Upper lobe of left lung (tissue), 6 donors: Measurements from ENCODE around the gene GRHL1. TPM values are rescaled to one million over a fixed set of nuclear protein-coding genes. Genes with fewer than 3 reads are reported as not detected.

Experiments
- ATAC-seq, 2 donors: fragments of 200-7000 bp; cut with Tn5 transposase; one replicate each; pipeline ENCODE4 v1.9.1; 2022; ENCODE audit warnings: mild to moderate bottlenecking in 2 of 2, moderate library complexity in 2 of 2; ENCODE audit not compliant: low FRiP score in 2 of 2
- DNase-seq, 2 donors: peaks; one replicate each; pipeline ENCODE4 v3.0.0-alpha.2; 2019 to 2020
- H3K27ac ChIP-seq, 4 donors: fragments of 200-600 bp; sonication (generic); one replicate each; pipeline ENCODE4 v1.5.1; 2016 to 2019
- H3K27me3 ChIP-seq, 4 donors: fragments of 200-600 bp; sonication (generic); one replicate each; pipeline ENCODE4 v1.5.1; 2017 to 2019
- H3K36me3 ChIP-seq, 4 donors: fragments of 200-600 bp; sonication (generic); one replicate each; pipeline ENCODE4 v1.5.1; 2016 to 2019
- H3K4me1 ChIP-seq, 4 donors: fragments of 200-600 bp; sonication (generic); one replicate each; pipeline ENCODE4 v1.5.1; 2018 to 2019
- H3K4me3 ChIP-seq, 4 donors: fragments of 200-600 bp; sonication (generic); one replicate each; pipeline ENCODE4 v1.5.1; 2017 to 2019; ENCODE audit warnings: mild to moderate bottlenecking in 2 of 4, moderate library complexity in 1 of 4
- H3K9me3 ChIP-seq, 4 donors: fragments of 200-600 bp; sonication (generic); one replicate each; pipeline ENCODE4 v1.5.1; 2018 to 2019
- EP300 ChIP-seq, 4 donors: sonication (generic); formaldehyde crosslinking; IDR thresholded peaks; one replicate each; pipeline ENCODE4 v1.5.1; 2017; ENCODE audit warnings: antibody characterized with exemption in 4 of 4, control low read depth in 2 of 4
- POLR2A ChIP-seq, 4 donors: fragments of 450-650 bp; IDR thresholded peaks; one replicate each; pipeline ENCODE4 v1.5.1; 2016 to 2017; ENCODE audit warnings: antibody characterized with exemption in 4 of 4, mild to moderate bottlenecking in 2 of 4
- POLR2AphosphoS5 ChIP-seq, 2 donors: sonication (generic); formaldehyde crosslinking; IDR thresholded peaks; one replicate each; pipeline ENCODE4 v1.5.1; 2017; ENCODE audit warnings: antibody characterized with exemption in 2 of 2
- WGBS, 2 donors: methylation state at CpG; one replicate each; pipeline ENCODE4 v1.1.5; 2017 to 2018; 5-methylcytosine and 5-hydroxymethylcytosine counted together
- total RNA-seq, 6 donors: library from RNA; depleted of rRNA in 4 of 6; stranded (reverse); fragments of >200 nt in 4 of 6; gene quantifications; one replicate each; pipeline versions ENCODE4 v1.1.0 to v1.2.1, GENCODE V29; 2016 to 2021
- TF ChIP-seq, protein P1 (sequence below), 6 experiments: fragments of 450-650 bp in 4 of 6; fragments of 200-600 bp in 2 of 6; sonication (generic) in 2 of 6; IDR thresholded peaks; one replicate each; pipeline ENCODE4 v1.5.1; 2016 to 2019; ENCODE audit warnings: antibody characterized with exemption in 6 of 6
- donor health status: DM: no; HTN: no; CAD: no; lungs with moderate emphysema.
- donor health status: DM: no; HTN: yes; CAD: no; lungs with severe emphysema.

The GRHL1 gene
- total RNA-seq, 6 donors from 2014 or later: 4.3 to 18.0 (median 10.1) TPM

- peaks cover 0 to 10% (median 0%) of the 10 kb centered on the region in 4 donors for H3K36me3 ChIP-seq
- H3K27ac ChIP-seq: peak overlapping the region in 1 of 4 donors; percentile 54
- ATAC-seq (no peak), DNase-seq (no peak)
- TF ChIP-seq EP300 (IDR thresholded peaks at IDR 0.05) (no peak), POLR2AphosphoS5 (IDR thresholded peaks at IDR 0.05) (no peak), POLR2A (IDR thresholded peaks at IDR 0.05) (no peak)
- TF ChIP-seq, protein P1, sequence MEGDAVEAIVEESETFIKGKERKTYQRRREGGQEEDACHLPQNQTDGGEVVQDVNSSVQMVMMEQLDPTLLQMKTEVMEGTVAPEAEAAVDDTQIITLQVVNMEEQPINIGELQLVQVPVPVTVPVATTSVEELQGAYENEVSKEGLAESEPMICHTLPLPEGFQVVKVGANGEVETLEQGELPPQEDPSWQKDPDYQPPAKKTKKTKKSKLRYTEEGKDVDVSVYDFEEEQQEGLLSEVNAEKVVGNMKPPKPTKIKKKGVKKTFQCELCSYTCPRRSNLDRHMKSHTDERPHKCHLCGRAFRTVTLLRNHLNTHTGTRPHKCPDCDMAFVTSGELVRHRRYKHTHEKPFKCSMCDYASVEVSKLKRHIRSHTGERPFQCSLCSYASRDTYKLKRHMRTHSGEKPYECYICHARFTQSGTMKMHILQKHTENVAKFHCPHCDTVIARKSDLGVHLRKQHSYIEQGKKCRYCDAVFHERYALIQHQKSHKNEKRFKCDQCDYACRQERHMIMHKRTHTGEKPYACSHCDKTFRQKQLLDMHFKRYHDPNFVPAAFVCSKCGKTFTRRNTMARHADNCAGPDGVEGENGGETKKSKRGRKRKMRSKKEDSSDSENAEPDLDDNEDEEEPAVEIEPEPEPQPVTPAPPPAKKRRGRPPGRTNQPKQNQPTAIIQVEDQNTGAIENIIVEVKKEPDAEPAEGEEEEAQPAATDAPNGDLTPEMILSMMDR (IDR thresholded peaks at IDR 0.05): no peak
- no peaks in the 10 kb centered on the region for H3K9me3 ChIP-seq
- 92 to 94% methylated on average over 9 of the region's 9 CpGs for whole genome bisulfite sequencing, 2 donors
- H3K27me3 ChIP-seq: no peaks in the 10 kb centered on the region
- H3K4me1 ChIP-seq: peaks cover 8 to 26% (median 12%) of the 10 kb centered on the region in 4 donors
- no peak overlapping the region for H3K4me3 ChIP-seq
These were observed 41.1 kb downstream of the GRHL1 start for GRCh38 chr2:9992427-9993187.

DNA sequence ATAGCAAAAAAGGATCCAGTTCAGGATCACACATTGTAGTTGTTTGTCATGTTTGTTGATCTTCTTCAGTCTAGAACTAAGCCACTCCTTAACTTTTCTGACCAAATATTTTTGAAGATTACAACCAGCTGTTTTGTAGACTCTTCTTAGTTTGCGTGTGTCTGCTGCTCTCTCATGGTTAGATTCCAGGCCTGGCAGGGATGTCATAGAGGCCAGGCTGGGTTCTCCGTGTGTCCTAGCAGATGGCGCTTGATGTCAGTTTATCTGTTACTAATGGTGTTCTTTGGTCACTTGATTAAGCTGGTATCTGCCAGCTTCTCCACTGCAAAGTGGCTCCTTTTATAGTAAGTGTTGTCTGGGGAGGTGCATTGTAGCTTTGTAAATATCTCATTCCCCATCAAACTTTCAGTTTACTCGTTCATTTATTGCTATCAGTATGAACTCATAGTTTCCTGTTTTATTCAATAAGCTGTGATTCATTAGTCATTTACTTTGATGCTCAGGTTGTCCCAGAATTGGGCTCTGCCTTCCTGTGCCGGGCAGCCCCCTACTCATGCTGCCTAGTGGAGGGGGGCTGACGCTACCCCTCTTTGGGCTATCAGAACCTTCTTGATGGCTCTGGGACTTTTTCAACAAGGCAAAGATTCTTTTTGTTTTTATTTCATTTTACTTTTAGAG is 42.1 kb downstream of the GRHL1 start:
- peak in 1 of 2 donors; percentile 69 for ATAC-seq

GRCh38 chr2:9994462-9994861 is 43.0 kb downstream of the GRHL1 start:
- Histone ChIP-seq H3K36me3 (peaks cover 0 to 10% (median 0%) of the 10 kb centered on the region in 4 donors), H3K9me3 (no peaks in the 10 kb centered on the region), H3K4me1 (peaks cover 8 to 26% (median 12%) of the 10 kb centered on the region in 4 donors), H3K4me3 (no peak overlapping the region), H3K27me3 (no peaks in the 10 kb centered on the region), H3K27ac (peak overlapping the region in 2 of 4 donors; percentile 54 to 68)
- 94 to 99% methylated on average over 11 of the region's 11 CpGs for WGBS, 2 donors
- TF ChIP-seq POLR2A (IDR thresholded peaks at IDR 0.05) (no peak), EP300 (IDR thresholded peaks at IDR 0.05) (no peak), POLR2AphosphoS5 (IDR thresholded peaks at IDR 0.05) (no peak)
- TF ChIP-seq, protein P1 (IDR thresholded peaks at IDR 0.05): no peak
- no peak for DNase-seq
- no peak for ATAC-seq

More for the DNA sequence above, 42.1 kb downstream of the GRHL1 start:
- no peak for DNase-seq
- H3K36me3 ChIP-seq: peaks cover 0 to 10% (median 0%) of the 10 kb centered on the region in 4 donors
- WGBS, 2 donors: 62 to 72% methylated on average over 6 of the region's 6 CpGs
- no peaks in the 10 kb centered on the region for H3K27me3 ChIP-seq
- H3K9me3 ChIP-seq: no peaks in the 10 kb centered on the region
- no peak overlapping the region for H3K4me3 ChIP-seq
- peaks cover 8 to 26% (median 12%) of the 10 kb centered on the region in 4 donors for H3K4me1 ChIP-seq
- peak in 1 of 4 donors; percentile 18 for TF ChIP-seq EP300 (IDR thresholded peaks at IDR 0.05)
- TF ChIP-seq, protein P1 (IDR thresholded peaks at IDR 0.05): no peak
- peak overlapping the region in 2 of 4 donors; percentile 54 to 68 for H3K27ac ChIP-seq

- Histone ChIP-seq H3K4me1 (peaks cover 8 to 26% (median 12%) of the 10 kb centered on the region in 4 donors), H3K27me3 (no peaks in the 10 kb centered on the region), H3K36me3 (peaks cover 0 to 10% (median 0%) of the 10 kb centered on the region in 4 donors), H3K27ac (peak overlapping the region in 3 of 4 donors; percentile 8 to 68 (median 54)), H3K9me3 (no peaks in the 10 kb centered on the region), H3K4me3 (no peak overlapping the region)
- 68 to 78% methylated on average over 5 of the region's 5 CpGs for whole genome bisulfite sequencing, 2 donors
- TF ChIP-seq, protein P1 (IDR thresholded peaks at IDR 0.05): no peak
- peak in 1 of 2 donors; percentile 26 for TF ChIP-seq POLR2AphosphoS5 (IDR thresholded peaks at IDR 0.05)
- ATAC-seq (no peak), DNase-seq (no peak)
These were observed 43.6 kb downstream of the GRHL1 start for GRCh38 chr2:9995059-9995458.
